SK-N-SH treated with all-trans-retinoic acid at 6 μM for 48 hours (cell line): ENCODE measurements around the gene ARL13B.

ENCODE experiments used
- ATAC-seq: fragments of 200-7000 bp; cut with Tn5 transposase; 3 replicates; pipeline ENCODE4 v1.9.1; 2020; ENCODE audit warnings: mild to moderate bottlenecking, moderate library complexity
- ARNTL ChIP-seq: fragments of 450-650 bp; formaldehyde crosslinking; IDR thresholded peaks from 2 replicates; pipeline ENCODE4 v1.5.0; 2020; ENCODE audit warnings: low read depth, mild to moderate bottlenecking, moderate library complexity, borderline replicate concordance
- BACH2 ChIP-seq: fragments of 250-450 bp; sonication (Bioruptor Pico); IDR thresholded peaks from 2 replicates; pipeline ENCODE4 v1.9.0; 2021; ENCODE audit warnings: mild to moderate bottlenecking, borderline replicate concordance
- CSDC2 ChIP-seq: fragments of 250-450 bp; sonication (Bioruptor Pico); IDR thresholded peaks from 2 replicates; pipeline ENCODE4 v1.5.0; 2020; ENCODE audit warnings: mild to moderate bottlenecking, moderate library complexity
- ESRRG ChIP-seq: fragments of 250-450 bp; sonication (Bioruptor Pico); IDR thresholded peaks from 2 replicates; pipeline ENCODE4 v1.6.1; 2021; ENCODE audit warnings: mild to moderate bottlenecking
- GLIS3 ChIP-seq: fragments of 250-450 bp; sonication (Bioruptor Pico); IDR thresholded peaks from 2 replicates; pipeline ENCODE4 v1.5.0; 2020; ENCODE audit warnings: mild to moderate bottlenecking, moderate library complexity
- ISL1 ChIP-seq: fragments of 250-450 bp; sonication (Bioruptor Pico); IDR thresholded peaks from 2 replicates; pipeline ENCODE4 v2.1.2; 2022; ENCODE audit warnings: mild to moderate bottlenecking, moderate library complexity
- OSR1 ChIP-seq: fragments of 250-450 bp; sonication (Bioruptor Pico); IDR thresholded peaks from 2 replicates; pipeline ENCODE4 v1.8.0; 2022; ENCODE audit warnings: moderate library complexity, mild to moderate bottlenecking, inconsistent platforms
- PPARA ChIP-seq: fragments of 250-450 bp; sonication (Bioruptor Pico); IDR thresholded peaks from 2 replicates; pipeline ENCODE4 v1.5.0; 2020; ENCODE audit warnings: mild to moderate bottlenecking, borderline replicate concordance
- RARB ChIP-seq: fragments of 250-450 bp; sonication (Bioruptor Pico); IDR thresholded peaks from 2 replicates; pipeline ENCODE4 v1.8.0; 2021; ENCODE audit warnings: mild to moderate bottlenecking, moderate library complexity
- SNAI2 ChIP-seq: fragments of 250-450 bp; sonication (Bioruptor Pico); IDR thresholded peaks from 2 replicates; pipeline ENCODE4 v1.5.0; 2020; ENCODE audit warnings: mild to moderate bottlenecking, moderate library complexity
- TCF4 ChIP-seq: fragments of 250-450 bp; sonication (Bioruptor Pico); IDR thresholded peaks from 2 replicates; pipeline ENCODE4 v1.8.0; 2021; ENCODE audit warnings: mild to moderate bottlenecking, moderate library complexity, borderline replicate concordance
- TOX ChIP-seq: fragments of 250-450 bp; sonication (Bioruptor Pico); IDR thresholded peaks from 2 replicates; pipeline ENCODE4 v1.8.0; 2021; ENCODE audit warnings: mild to moderate bottlenecking, moderate library complexity, borderline replicate concordance
- ZC3H10 ChIP-seq: fragments of 250-450 bp; sonication (Bioruptor Pico); IDR thresholded peaks from 2 replicates; pipeline ENCODE4 v1.5.1; 2021; ENCODE audit warnings: mild to moderate bottlenecking, moderate library complexity
- ZFP3 ChIP-seq: fragments of 250-450 bp; sonication (Bioruptor Pico); IDR thresholded peaks from 2 replicates; pipeline ENCODE4 v1.5.0; 2020; ENCODE audit warnings: mild to moderate bottlenecking, moderate library complexity
- ZNF565 ChIP-seq: fragments of 450-650 bp; formaldehyde crosslinking; conservative IDR thresholded peaks from 2 replicates; pipeline ENCODE4 v1.5.0; 2020; ENCODE audit warnings: low read depth, mild to moderate bottlenecking, moderate library complexity
- ZNF70 ChIP-seq: fragments of 450-650 bp; formaldehyde crosslinking; IDR thresholded peaks from 2 replicates; pipeline ENCODE4 v1.5.0; 2020; ENCODE audit warnings: mild to moderate bottlenecking, moderate library complexity
- ZNF8 ChIP-seq: fragments of 450-650 bp; formaldehyde crosslinking; IDR thresholded peaks from 2 replicates; pipeline ENCODE4 v1.5.0; 2020; ENCODE audit warnings: mild to moderate bottlenecking, moderate library complexity
- TF ChIP-seq, protein P1 (sequence below): fragments of 250-450 bp; sonication (Bioruptor Pico); IDR thresholded peaks from 2 replicates; pipeline ENCODE4 v1.8.0; 2021; ENCODE audit warnings: low read depth, mild to moderate bottlenecking, moderate library complexity, borderline replicate concordance
- TF ChIP-seq, protein P2 (sequence below): fragments of 250-450 bp; sonication (Bioruptor Pico); IDR thresholded peaks from 2 replicates; pipeline ENCODE4 v1.5.1; 2021; ENCODE audit warnings: mild to moderate bottlenecking, moderate library complexity
- TF ChIP-seq, protein P3 (sequence below): fragments of 250-450 bp; sonication (Bioruptor Pico); IDR thresholded peaks from 2 replicates; pipeline ENCODE4 v1.5.0; 2020; ENCODE audit warnings: mild to moderate bottlenecking, moderate library complexity
- TF ChIP-seq, protein P4 (sequence below): fragments of 250-450 bp; sonication (Bioruptor Pico); IDR thresholded peaks from 2 replicates; pipeline ENCODE4 v1.5.1; 2020; ENCODE audit warnings: low read depth, mild to moderate bottlenecking, moderate library complexity
- TF ChIP-seq, protein P5 (sequence below): fragments of 250-450 bp; sonication (Bioruptor Pico); IDR thresholded peaks from 2 replicates; pipeline ENCODE4 v1.8.0; 2020; ENCODE audit warnings: mild to moderate bottlenecking, moderate library complexity, borderline replicate concordance

ARL13B gene

DNA sequence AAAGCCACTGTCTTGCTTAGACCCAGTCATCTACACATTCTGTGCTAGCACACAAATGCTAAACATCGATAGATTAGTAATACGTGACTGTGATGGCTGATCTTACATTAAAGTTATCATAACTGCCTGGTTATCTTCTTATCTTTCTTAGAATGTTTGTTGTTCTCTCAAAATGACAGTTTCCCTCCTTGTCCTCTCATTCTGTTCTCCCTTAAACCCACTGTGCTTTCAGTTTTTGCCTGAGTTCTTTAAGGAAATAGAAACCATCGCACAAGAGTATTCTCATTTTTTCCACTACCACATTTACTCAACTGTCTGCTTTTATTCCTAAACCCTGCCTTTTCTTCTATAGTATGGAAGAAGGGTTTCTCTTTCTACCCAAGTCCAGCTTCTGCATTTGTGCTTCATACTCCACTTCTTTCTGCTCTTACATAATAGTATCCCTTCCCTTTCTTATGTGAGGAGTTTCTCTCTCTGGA is 31.3 kb downstream of the ARL13B start:
- no peak for ATAC-seq
- no peak for TF ChIP-seq OSR1
- TF ChIP-seq TOX (CRISPR knock-in tag), result no peak
- TF ChIP-seq TCF4 (CRISPR knock-in tag), result no peak
- TF ChIP-seq PPARA, result no peak
- TF ChIP-seq, protein P1, sequence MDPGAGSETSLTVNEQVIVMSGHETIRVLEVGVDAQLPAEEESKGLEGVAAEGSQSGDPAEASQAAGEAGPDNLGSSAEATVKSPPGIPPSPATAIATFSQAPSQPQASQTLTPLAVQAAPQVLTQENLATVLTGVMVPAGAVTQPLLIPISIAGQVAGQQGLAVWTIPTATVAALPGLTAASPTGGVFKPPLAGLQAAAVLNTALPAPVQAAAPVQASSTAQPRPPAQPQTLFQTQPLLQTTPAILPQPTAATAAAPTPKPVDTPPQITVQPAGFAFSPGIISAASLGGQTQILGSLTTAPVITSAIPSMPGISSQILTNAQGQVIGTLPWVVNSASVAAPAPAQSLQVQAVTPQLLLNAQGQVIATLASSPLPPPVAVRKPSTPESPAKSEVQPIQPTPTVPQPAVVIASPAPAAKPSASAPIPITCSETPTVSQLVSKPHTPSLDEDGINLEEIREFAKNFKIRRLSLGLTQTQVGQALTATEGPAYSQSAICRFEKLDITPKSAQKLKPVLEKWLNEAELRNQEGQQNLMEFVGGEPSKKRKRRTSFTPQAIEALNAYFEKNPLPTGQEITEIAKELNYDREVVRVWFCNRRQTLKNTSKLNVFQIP (CRISPR knock-in tag), result no peak
- no peak for TF ChIP-seq ZFP3
- TF ChIP-seq ZC3H10 (CRISPR knock-in tag), result no peak
- TF ChIP-seq SNAI2, result no peak
- no peak for TF ChIP-seq BACH2
- TF ChIP-seq CSDC2 (CRISPR knock-in tag), result no peak
- no peak for TF ChIP-seq ZNF70 (CRISPR knock-in tag)
- TF ChIP-seq ESRRG (CRISPR knock-in tag), result no peak

DNA sequence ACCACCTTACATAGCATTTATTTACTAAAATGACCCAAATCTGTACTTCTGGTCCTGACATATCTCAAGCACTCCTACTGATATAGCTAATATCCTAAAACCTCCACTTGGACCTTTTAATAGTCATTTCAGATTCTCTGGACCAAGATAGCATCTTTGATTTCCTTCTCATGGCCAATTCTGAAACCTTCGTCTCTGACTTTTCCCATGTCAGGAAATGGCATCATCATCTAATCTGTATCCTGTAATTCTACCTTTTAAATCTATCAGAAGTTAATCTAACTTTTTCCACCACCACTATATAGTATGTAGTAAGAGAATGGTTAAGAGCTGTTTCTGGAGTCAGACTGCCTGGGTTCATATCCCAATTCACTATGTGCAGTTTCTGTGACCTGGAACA is 32.2 kb downstream of the ARL13B start:
- no peak for TF ChIP-seq ISL1 (CRISPR knock-in tag)
- no peak for TF ChIP-seq OSR1
- TF ChIP-seq, protein P2, sequence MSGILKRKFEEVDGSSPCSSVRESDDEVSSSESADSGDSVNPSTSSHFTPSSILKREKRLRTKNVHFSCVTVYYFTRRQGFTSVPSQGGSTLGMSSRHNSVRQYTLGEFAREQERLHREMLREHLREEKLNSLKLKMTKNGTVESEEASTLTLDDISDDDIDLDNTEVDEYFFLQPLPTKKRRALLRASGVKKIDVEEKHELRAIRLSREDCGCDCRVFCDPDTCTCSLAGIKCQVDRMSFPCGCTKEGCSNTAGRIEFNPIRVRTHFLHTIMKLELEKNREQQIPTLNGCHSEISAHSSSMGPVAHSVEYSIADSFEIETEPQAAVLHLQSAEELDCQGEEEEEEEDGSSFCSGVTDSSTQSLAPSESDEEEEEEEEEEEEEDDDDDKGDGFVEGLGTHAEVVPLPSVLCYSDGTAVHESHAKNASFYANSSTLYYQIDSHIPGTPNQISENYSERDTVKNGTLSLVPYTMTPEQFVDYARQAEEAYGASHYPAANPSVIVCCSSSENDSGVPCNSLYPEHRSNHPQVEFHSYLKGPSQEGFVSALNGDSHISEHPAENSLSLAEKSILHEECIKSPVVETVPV (CRISPR knock-in tag), result no peak
- TF ChIP-seq TCF4 (CRISPR knock-in tag), result no peak
- TF ChIP-seq ZC3H10 (CRISPR knock-in tag), result no peak
- TF ChIP-seq ZNF70 (CRISPR knock-in tag), result no peak
- TF ChIP-seq GLIS3 (CRISPR knock-in tag), result no peak
- TF ChIP-seq ZNF565 (CRISPR knock-in tag), result no peak
- TF ChIP-seq CSDC2 (CRISPR knock-in tag), result no peak
- no peak for TF ChIP-seq ZNF8 (CRISPR knock-in tag)
- ATAC-seq, result no peak

DNA sequence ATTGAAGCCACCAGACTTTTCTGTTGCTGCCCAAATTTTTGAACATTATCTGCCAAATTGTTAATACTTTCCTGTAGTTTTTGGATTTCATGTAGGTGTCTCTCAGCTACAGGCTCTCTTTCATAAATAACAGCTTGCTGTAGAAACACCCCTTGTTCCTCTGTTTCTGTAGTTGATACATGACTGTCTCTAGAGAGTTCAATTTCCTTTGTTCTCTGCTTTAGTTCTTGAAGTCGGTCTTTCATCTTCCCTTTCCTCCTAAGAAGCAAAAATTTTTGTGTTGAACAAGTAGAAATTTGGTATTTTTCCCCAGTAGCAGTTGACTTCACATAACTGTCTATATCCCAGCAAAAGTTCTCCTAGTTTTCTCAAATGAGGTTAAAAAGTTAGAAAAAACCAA is 35.1 kb downstream of the ARL13B start:
- ATAC-seq, result no peak
- TF ChIP-seq, protein P2 (CRISPR knock-in tag), result no peak
- no peak for TF ChIP-seq TCF4 (CRISPR knock-in tag)
- TF ChIP-seq, protein P3, sequence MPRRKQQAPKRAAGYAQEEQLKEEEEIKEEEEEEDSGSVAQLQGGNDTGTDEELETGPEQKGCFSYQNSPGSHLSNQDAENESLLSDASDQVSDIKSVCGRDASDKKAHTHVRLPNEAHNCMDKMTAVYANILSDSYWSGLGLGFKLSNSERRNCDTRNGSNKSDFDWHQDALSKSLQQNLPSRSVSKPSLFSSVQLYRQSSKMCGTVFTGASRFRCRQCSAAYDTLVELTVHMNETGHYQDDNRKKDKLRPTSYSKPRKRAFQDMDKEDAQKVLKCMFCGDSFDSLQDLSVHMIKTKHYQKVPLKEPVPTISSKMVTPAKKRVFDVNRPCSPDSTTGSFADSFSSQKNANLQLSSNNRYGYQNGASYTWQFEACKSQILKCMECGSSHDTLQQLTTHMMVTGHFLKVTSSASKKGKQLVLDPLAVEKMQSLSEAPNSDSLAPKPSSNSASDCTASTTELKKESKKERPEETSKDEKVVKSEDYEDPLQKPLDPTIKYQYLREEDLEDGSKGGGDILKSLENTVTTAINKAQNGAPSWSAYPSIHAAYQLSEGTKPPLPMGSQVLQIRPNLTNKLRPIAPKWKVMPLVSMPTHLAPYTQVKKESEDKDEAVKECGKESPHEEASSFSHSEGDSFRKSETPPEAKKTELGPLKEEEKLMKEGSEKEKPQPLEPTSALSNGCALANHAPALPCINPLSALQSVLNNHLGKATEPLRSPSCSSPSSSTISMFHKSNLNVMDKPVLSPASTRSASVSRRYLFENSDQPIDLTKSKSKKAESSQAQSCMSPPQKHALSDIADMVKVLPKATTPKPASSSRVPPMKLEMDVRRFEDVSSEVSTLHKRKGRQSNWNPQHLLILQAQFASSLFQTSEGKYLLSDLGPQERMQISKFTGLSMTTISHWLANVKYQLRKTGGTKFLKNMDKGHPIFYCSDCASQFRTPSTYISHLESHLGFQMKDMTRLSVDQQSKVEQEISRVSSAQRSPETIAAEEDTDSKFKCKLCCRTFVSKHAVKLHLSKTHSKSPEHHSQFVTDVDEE (CRISPR knock-in tag), result no peak
- TF ChIP-seq OSR1, result no peak
- no peak for TF ChIP-seq ESRRG (CRISPR knock-in tag)
- TF ChIP-seq, protein P4, sequence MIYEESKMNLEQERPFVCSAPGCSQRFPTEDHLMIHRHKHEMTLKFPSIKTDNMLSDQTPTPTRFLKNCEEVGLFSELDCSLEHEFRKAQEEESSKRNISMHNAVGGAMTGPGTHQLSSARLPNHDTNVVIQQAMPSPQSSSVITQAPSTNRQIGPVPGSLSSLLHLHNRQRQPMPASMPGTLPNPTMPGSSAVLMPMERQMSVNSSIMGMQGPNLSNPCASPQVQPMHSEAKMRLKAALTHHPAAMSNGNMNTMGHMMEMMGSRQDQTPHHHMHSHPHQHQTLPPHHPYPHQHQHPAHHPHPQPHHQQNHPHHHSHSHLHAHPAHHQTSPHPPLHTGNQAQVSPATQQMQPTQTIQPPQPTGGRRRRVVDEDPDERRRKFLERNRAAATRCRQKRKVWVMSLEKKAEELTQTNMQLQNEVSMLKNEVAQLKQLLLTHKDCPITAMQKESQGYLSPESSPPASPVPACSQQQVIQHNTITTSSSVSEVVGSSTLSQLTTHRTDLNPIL (CRISPR knock-in tag), result no peak
- no peak for TF ChIP-seq ISL1 (CRISPR knock-in tag)
- no peak for TF ChIP-seq RARB (CRISPR knock-in tag)
- TF ChIP-seq ZNF70 (CRISPR knock-in tag), result no peak
- TF ChIP-seq PPARA, result no peak
- TF ChIP-seq, protein P5, sequence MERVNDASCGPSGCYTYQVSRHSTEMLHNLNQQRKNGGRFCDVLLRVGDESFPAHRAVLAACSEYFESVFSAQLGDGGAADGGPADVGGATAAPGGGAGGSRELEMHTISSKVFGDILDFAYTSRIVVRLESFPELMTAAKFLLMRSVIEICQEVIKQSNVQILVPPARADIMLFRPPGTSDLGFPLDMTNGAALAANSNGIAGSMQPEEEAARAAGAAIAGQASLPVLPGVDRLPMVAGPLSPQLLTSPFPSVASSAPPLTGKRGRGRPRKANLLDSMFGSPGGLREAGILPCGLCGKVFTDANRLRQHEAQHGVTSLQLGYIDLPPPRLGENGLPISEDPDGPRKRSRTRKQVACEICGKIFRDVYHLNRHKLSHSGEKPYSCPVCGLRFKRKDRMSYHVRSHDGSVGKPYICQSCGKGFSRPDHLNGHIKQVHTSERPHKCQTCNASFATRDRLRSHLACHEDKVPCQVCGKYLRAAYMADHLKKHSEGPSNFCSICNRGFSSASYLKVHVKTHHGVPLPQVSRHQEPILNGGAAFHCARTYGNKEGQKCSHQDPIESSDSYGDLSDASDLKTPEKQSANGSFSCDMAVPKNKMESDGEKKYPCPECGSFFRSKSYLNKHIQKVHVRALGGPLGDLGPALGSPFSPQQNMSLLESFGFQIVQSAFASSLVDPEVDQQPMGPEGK (CRISPR knock-in tag), result no peak
- TF ChIP-seq ZNF565 (CRISPR knock-in tag), result no peak
- TF ChIP-seq CSDC2 (CRISPR knock-in tag), result no peak
- no peak for TF ChIP-seq GLIS3 (CRISPR knock-in tag)
- TF ChIP-seq TOX (CRISPR knock-in tag), result no peak
- TF ChIP-seq ZC3H10 (CRISPR knock-in tag), result no peak
- TF ChIP-seq SNAI2, result no peak
- TF ChIP-seq ZNF8 (CRISPR knock-in tag), result no peak
- TF ChIP-seq ARNTL (CRISPR knock-in tag), result no peak
- no peak for TF ChIP-seq BACH2
